Measurements from ENCODE around the gene UPK1B.

GRCh38 chr3:119205685-119206084, 32.3 kb downstream of the UPK1B start:
- TF ChIP-seq POLR2A (IDR thresholded peaks at IDR 0.05) = no peak
- no peak for TF ChIP-seq POLR2AphosphoS5 (IDR thresholded peaks at IDR 0.05)

All from suprapubic skin (tissue), 4 donors.